ENCODE measurements around the gene HERPUD1. TPM values are rescaled to one million over a fixed set of nuclear protein-coding genes. Genes with fewer than 3 reads are reported as not detected.

The HERPUD1 gene
- total RNA-seq, 1 experiment from 2014 or later = 99.4 TPM

DNA sequence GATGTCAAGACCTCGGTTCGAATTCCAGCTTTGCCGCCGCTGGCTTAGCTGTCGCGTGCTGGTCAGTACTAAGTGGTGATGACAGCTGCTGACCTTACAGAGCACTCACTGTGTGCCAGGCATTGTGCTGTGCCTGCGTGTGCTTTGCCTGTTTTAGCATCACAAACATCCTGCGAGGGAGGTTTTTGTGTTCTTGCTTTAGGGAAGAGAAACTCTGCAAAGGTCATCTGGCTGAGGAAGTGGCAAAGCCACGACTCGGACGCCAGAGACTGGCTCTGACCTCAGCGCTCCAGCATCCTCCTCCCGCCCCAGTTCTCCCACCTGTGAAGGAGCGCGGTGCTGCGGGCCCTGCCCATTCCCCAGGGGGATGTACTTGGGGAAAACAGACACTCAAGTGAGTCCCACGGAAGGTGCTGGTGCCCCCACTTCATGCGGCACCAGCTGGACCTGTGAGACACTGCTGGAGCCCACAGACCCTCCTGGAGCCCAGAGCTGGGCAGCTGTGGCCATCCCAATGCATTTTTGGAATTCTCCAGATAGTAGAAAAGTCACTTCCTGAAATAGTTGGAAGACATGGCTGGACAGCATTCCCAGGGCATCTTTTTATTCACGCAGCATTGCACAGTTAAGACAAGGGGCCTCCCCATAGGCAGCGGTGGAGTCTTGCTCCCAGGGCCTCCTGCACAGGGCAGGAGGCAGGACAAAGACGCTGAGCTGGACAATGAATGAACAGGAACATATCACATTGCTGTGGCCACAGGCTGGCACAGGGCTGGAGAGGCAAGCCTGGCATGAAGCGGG, 20.0 kb upstream of the HERPUD1 start:
- ChIA-PET CTCF (no interaction called here), POLR2A (ENCODE audit: low non-redundant PET) (no interaction called here)
- DNase-seq (ENCODE audit: low spot score) = no peak
- intact Hi-C loops (cut with micrococcal nuclease; ENCODE audit: unreplicated experiment) = no loop called here
- Histone ChIP-seq H3K36me3 (ENCODE audit: insufficient read depth, low read length, poor library complexity, severe bottlenecking) (no peaks in the 10 kb centered on the region), H3K27ac (ENCODE audit: low read depth, low read length, poor library complexity, severe bottlenecking) (no peak overlapping the region), H3K4me1 (ENCODE audit: insufficient read depth, low read length, poor library complexity, severe bottlenecking) (no peaks in the 10 kb centered on the region), H3K4me3 (ENCODE audit: low read depth, low read length, poor library complexity, severe bottlenecking) (no peak overlapping the region), H3K9me3 (ENCODE audit: low read depth, low read length, poor library complexity, severe bottlenecking) (no peaks in the 10 kb centered on the region), H3K27me3 (replicated peaks; ENCODE audit: insufficient read depth, low read depth, low read length, poor library complexity) (no peaks in the 10 kb centered on the region)
- TF ChIP-seq EZH2 (IDR thresholded peaks at IDR 0.05; ENCODE audit: borderline replicate concordance, low read depth, low read length, poor library complexity, severe bottlenecking) = no peak
- TF ChIP-seq, protein P1, sequence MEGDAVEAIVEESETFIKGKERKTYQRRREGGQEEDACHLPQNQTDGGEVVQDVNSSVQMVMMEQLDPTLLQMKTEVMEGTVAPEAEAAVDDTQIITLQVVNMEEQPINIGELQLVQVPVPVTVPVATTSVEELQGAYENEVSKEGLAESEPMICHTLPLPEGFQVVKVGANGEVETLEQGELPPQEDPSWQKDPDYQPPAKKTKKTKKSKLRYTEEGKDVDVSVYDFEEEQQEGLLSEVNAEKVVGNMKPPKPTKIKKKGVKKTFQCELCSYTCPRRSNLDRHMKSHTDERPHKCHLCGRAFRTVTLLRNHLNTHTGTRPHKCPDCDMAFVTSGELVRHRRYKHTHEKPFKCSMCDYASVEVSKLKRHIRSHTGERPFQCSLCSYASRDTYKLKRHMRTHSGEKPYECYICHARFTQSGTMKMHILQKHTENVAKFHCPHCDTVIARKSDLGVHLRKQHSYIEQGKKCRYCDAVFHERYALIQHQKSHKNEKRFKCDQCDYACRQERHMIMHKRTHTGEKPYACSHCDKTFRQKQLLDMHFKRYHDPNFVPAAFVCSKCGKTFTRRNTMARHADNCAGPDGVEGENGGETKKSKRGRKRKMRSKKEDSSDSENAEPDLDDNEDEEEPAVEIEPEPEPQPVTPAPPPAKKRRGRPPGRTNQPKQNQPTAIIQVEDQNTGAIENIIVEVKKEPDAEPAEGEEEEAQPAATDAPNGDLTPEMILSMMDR (conservative IDR thresholded peaks at IDR 0.05; ENCODE audit: low read depth, low read length) = no peak
- BruUV-seq (replicated peaks) = no TSS peak

DNA sequence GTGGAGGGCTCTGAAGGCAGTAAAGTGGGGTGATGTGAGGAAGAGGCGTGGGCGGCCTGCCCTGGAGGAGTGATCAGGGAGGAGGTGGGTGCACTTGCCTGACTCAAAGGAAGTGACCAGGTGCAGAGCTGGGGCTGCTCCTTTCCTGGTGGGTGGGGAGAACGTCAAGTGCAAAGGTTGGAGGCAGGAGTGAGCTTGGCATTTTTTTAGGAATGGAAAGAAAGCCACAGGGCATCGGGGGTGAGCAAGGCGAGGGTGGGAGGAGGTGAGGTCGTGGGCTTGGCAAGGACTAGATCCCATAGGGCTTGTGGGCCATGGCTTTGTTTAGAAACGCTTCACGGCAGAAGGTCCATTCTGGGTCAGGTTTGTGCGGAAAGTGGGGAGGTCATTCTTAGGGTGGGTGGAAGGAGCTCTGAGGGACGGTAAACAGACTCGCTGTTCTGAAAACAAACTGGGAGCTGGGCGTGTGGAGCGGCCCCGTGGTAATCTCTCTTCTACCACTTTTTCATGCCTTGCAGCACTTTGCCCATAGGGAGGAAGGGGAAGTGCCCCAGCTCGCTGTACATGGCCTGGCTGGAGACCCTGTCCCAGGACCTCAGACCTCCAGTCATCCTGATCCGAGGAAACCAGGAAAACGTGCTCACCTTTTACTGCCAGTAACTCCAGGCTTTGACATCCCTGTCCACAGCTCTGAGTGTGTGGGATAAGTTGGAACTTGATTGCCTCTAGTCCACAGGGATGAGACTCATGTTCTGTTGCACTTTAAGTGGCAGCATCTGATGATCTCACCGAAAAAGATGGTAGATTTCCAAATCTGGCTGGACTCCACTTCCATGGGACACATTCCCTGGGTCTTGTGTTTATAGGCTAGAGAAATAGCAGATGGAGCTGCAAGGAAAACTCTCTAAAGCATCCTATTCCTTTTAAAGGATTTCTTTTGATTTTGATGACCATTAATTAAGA, 18.9 kb upstream of the HERPUD1 start:
- BruUV-seq (replicated peaks) = no TSS peak
- Histone ChIP-seq H3K27ac (ENCODE audit: low read depth, low read length, poor library complexity, severe bottlenecking) (no peak overlapping the region), H3K9me3 (ENCODE audit: low read depth, low read length, poor library complexity, severe bottlenecking) (no peaks in the 10 kb centered on the region), H3K36me3 (ENCODE audit: insufficient read depth, low read length, poor library complexity, severe bottlenecking) (no peaks in the 10 kb centered on the region), H3K4me3 (ENCODE audit: low read depth, low read length, poor library complexity, severe bottlenecking) (no peak overlapping the region), H3K27me3 (replicated peaks; ENCODE audit: insufficient read depth, low read depth, low read length, poor library complexity) (no peaks in the 10 kb centered on the region), H3K4me1 (ENCODE audit: insufficient read depth, low read length, poor library complexity, severe bottlenecking) (no peaks in the 10 kb centered on the region)
- CTCF ChIA-PET = no interaction called here
- no peak for DNase-seq (ENCODE audit: low spot score)
- POLR2A ChIA-PET (ENCODE audit: low non-redundant PET) = no interaction called here
- intact Hi-C loops (cut with micrococcal nuclease; ENCODE audit: unreplicated experiment) = no loop called here
- TF ChIP-seq, protein P1 (conservative IDR thresholded peaks at IDR 0.05; ENCODE audit: low read depth, low read length) = no peak
- TF ChIP-seq EZH2 (IDR thresholded peaks at IDR 0.05; ENCODE audit: borderline replicate concordance, low read depth, low read length, poor library complexity, severe bottlenecking) = no peak

DNA sequence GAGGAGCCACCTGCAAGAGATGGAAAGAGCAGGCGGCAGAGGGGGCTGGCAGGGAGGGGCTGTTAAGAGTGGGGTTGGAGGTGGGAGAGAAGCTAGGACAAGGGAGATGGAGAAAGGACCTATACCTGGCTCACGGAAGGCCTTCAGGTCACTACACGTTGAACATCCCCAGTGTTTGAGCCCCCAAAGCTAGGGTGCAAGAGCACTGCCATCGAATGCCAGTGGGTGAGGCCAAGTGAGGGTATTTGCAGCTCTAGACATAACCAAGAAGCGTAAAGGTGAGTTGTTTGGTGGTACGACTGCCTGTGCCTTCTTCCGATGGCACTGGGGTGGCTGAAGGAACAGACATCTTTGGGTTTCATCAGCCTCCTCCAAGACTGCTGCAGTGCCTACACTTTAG, 17.0 kb upstream of the HERPUD1 start:
- H3K4me3 ChIP-seq (ENCODE audit: low read depth, low read length, poor library complexity, severe bottlenecking) = no peak overlapping the region
- intact Hi-C loops (cut with micrococcal nuclease; ENCODE audit: unreplicated experiment) = no loop called here
- no TSS peak for BruUV-seq (replicated peaks)
- H3K9me3 ChIP-seq (ENCODE audit: low read depth, low read length, poor library complexity, severe bottlenecking) = no peaks in the 10 kb centered on the region
- H3K27me3 ChIP-seq (replicated peaks; ENCODE audit: insufficient read depth, low read depth, low read length, poor library complexity) = no peaks in the 10 kb centered on the region
- no peak for DNase-seq (ENCODE audit: low spot score)
- H3K4me1 ChIP-seq (ENCODE audit: insufficient read depth, low read length, poor library complexity, severe bottlenecking) = no peaks in the 10 kb centered on the region
- H3K36me3 ChIP-seq (ENCODE audit: insufficient read depth, low read length, poor library complexity, severe bottlenecking) = no peaks in the 10 kb centered on the region
- H3K27ac ChIP-seq (ENCODE audit: low read depth, low read length, poor library complexity, severe bottlenecking) = no peak overlapping the region
- ChIA-PET POLR2A (ENCODE audit: low non-redundant PET) (no interaction called here), CTCF (interaction anchor here (0.7 kb wide), 1 partner anchor 49 kb away, joined by 3 read pairs; no protein-coding TSS in a partner anchor)
- TF ChIP-seq EZH2 (IDR thresholded peaks at IDR 0.05; ENCODE audit: borderline replicate concordance, low read depth, low read length, poor library complexity, severe bottlenecking) = no peak
- TF ChIP-seq, protein P1 (conservative IDR thresholded peaks at IDR 0.05; ENCODE audit: low read depth, low read length) = no peak
